ENCODE measurements around the gene TUBGCP6.

DNA sequence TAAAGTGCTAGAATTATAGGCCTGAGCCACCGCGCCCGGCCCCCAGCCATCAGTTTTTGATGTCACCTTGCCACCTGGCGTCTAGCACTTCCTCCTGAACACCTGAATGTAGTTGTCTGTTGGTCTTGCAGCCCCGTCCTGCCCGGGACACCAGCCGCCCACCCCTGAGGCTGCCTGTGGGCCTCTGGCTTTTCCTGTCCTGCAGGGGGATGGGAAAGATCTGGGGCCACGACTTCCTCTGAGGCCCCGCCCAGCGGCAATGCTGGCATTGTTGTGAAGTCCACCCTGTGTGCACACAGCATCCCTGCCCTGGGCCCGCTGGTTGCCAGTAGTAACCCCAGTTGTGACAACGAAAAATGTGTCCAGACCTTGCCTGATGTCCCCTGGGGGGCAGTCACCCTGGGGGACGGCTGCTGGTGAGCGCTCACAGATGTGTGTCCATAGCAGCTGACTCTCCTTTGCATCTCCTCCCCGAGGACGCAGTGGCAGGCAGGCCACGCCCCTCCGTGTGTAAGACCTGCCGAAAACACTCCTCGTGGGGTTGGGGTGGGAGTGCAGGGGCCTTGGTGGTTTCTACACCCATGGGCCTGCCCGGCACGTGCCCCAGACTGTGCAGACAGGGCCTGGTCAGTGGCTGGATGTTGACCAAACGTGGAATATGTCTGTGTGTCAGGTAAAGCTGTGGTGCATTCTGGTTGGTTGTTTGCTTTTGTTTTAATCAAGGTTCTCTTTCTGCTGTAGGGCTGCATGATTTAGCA, 37.3 kb downstream of the TUBGCP6 start:
- no peak for TF ChIP-seq TAF1 (IDR thresholded peaks at IDR 0.05; ENCODE audit: borderline replicate concordance, low read depth, low read length)
- TF ChIP-seq POLR2AphosphoS5 (IDR thresholded peaks at IDR 0.05; ENCODE audit: low read depth, low read length) = no peak

Data from GM12892 (cell line).